Neural cell (in vitro differentiated cells): ENCODE measurements around the gene USP17L19. TPM values are rescaled to one million over a fixed set of nuclear protein-coding genes. Genes with fewer than 3 reads are reported as not detected.
"Not testable (repeated sequence)": the region's sequence is repeated elsewhere in the genome, so short reads cannot be mapped to it uniquely, and the experiment has no call there.

ENCODE experiments used
- H2AFZ ChIP-seq: fragments of 200-600, 300-800 bp; sonication (generic), shearing (Covaris generic); 2 replicates; pipeline ENCODE4 v1.6.0; 2014; ENCODE audit warnings: low read depth, mild to moderate bottlenecking, antibody characterized with exemption, low read length, moderate library complexity
- H3F3A ChIP-seq: fragments of 200-600 bp; shearing (Covaris generic); 2 replicates; pipeline ENCODE4 v1.6.1; 2016; ENCODE audit warnings: mild to moderate bottlenecking, moderate library complexity, mixed read lengths, antibody characterized with exemption, low read length; ENCODE audit not compliant: insufficient read depth, poor library complexity, severe bottlenecking
- H3K27ac ChIP-seq: fragments of 200-600, 300-800 bp; sonication (generic), shearing (Covaris generic); 2 replicates; pipeline ENCODE4 v1.5.1; 2014; ENCODE audit warnings: mild to moderate bottlenecking, low read length, moderate library complexity
- H3K27me3 ChIP-seq: fragments of 300-800, 200-600 bp; sonication (generic), shearing (Covaris generic); 2 replicates; pipeline ENCODE4 v1.6.0; 2014; ENCODE audit warnings: mild to moderate bottlenecking, low read depth, low read length, moderate library complexity; ENCODE audit not compliant: insufficient read depth
- H3K36me3 ChIP-seq: fragments of 300-800, 200-600 bp; sonication (generic), shearing (Covaris generic); 2 replicates; pipeline ENCODE4 v1.5.1; 2014; ENCODE audit warnings: mild to moderate bottlenecking, antibody characterized with exemption, low read length, moderate library complexity; ENCODE audit not compliant: insufficient read depth
- H3K4me2 ChIP-seq: fragments of 300-800, 200-600 bp; sonication (generic), shearing (Covaris generic); 2 replicates; pipeline ENCODE4 v1.6.0; 2014; ENCODE audit warnings: mild to moderate bottlenecking, low read length
- H3K4me3 ChIP-seq: fragments of 300-800, 200-600 bp; sonication (generic), shearing (Covaris generic); 2 replicates; pipeline ENCODE4 v1.5.1; 2014; ENCODE audit warnings: mild to moderate bottlenecking, low read length, moderate library complexity
- H3K79me2 ChIP-seq: fragments of 200-600 bp; shearing (Covaris generic); replicated peaks from 2 replicates; pipeline ENCODE4 v1.6.0; 2014; ENCODE audit warnings: mild to moderate bottlenecking, low read length, moderate library complexity; ENCODE audit not compliant: insufficient read depth
- H3K9ac ChIP-seq: fragments of 300-800, 200-600 bp; sonication (generic), shearing (Covaris generic); 2 replicates; pipeline ENCODE4 v1.6.1; 2016; ENCODE audit warnings: mild to moderate bottlenecking, low read length, mixed read lengths
- H3K9me2 ChIP-seq: fragments of 200-600 bp; shearing (Covaris generic); 2 replicates; pipeline ENCODE4 v1.6.1; 2016; ENCODE audit warnings: mild to moderate bottlenecking, low read length, mixed read lengths; ENCODE audit not compliant: insufficient read depth
- H3K9me3 ChIP-seq: fragments of 200-600, 300-800 bp; sonication (generic), shearing (Covaris generic); 2 replicates; pipeline ENCODE4 v1.6.1; 2016; ENCODE audit warnings: mild to moderate bottlenecking, mixed run types, low read length, moderate library complexity, mixed read lengths
- H4K20me1 ChIP-seq: fragments of 200-600 bp; shearing (Covaris generic); 2 replicates; pipeline ENCODE4 v1.6.1; 2016; ENCODE audit warnings: mild to moderate bottlenecking, mixed run types; ENCODE audit not compliant: insufficient read depth
- polyA plus RNA-seq: library from polyadenylated mRNA; depleted of rRNA; stranded (reverse); fragments of >200 nt; gene quantifications from 2 replicates; pipeline ENCODE4 v1.2.3, GENCODE V29; 2014

The USP17L19 gene
- polyA plus RNA-seq, 1 donor from 2014 or later: not detected

DNA sequence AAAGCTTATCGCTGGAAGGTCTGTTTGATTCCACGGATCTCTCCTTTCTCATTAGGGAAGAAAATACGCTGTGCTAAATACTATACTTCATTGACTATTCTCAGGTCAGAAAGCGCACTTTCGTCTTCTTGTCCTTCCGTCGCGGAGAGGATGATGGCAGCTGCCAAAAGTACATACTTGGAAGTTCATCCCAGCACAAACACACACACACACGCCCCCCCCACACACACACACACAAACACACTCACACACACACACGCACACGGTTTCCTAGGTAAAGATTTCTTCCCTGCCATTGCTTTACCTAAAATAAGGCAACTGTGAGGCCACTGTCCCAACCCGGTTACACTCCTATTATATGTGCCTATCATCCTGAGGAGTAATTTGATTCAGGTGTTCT is 14.7 kb upstream of the USP17L19 start:
- H3K79me2 ChIP-seq, H3K27ac ChIP-seq, H3K9me2 ChIP-seq, H4K20me1 ChIP-seq, H3K4me2 ChIP-seq, H3F3A ChIP-seq, H2AFZ ChIP-seq, H3K9ac ChIP-seq, H3K36me3 ChIP-seq, H3K9me3 ChIP-seq, H3K27me3 ChIP-seq, H3K4me3 ChIP-seq: not testable (repeated sequence)

- not testable (repeated sequence) for H4K20me1 ChIP-seq, H3K9me2 ChIP-seq, H3K27ac ChIP-seq, H3F3A ChIP-seq, H3K79me2 ChIP-seq, H3K9ac ChIP-seq, H3K9me3 ChIP-seq, H3K4me3 ChIP-seq, H3K27me3 ChIP-seq, H2AFZ ChIP-seq, H3K36me3 ChIP-seq, H3K4me2 ChIP-seq
These were observed 9.6 kb upstream of the USP17L19 start, which contains the start of gene USP17L17 for GRCh38 chr4:9243579-9243978. TSS of gene USP17L17 (plus strand) at chr4:9243879. CDS start at chr4:9243879, 0 bp downstream.

DNA sequence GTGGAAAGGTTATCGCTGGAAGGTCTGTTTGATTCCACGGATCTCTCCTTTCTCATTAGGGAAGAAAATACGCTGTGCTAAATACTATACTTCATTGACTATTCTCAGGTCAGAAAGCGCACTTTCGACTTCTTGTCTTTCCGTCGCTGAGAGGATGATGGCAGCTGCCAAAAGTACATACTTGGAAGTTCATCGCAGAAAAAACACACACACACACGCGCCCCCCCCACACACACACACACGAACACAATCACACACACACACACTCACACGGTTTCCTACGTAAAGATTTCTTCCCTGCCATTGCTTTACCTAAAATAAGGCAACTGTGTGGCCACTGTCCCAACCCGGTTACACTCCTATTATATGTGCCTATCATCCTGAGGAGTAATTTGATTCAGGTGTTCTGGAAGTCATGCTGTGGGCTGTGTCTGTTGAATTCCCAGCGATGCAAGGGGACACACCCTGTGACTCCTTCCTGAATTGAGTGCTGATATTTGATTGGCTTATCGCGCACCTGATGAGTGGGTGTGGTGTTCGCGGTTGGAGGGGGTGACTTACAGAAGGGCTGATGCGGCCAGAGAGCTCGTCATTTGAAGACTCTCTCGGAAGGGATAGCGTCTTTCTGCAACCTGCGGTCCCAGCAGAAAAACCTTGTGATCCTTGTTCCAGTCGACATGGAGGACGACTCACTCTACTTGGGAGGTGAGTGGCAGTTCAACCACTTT is 5.1 kb upstream of the USP17L19 start, which contains the start of gene USP17L18:
Gene USP17L18, plus strand, starts transcription at position 678 of the 728 bp plus-strand sequence. Its CDS starts 0 bp downstream, at position 678.
- H3K27me3 ChIP-seq, H3K27ac ChIP-seq, H3K79me2 ChIP-seq, H3K9ac ChIP-seq, H3K9me3 ChIP-seq, H2AFZ ChIP-seq, H3K4me3 ChIP-seq, H3F3A ChIP-seq, H3K4me2 ChIP-seq, H3K9me2 ChIP-seq, H3K36me3 ChIP-seq, H4K20me1 ChIP-seq: not testable (repeated sequence)

DNA sequence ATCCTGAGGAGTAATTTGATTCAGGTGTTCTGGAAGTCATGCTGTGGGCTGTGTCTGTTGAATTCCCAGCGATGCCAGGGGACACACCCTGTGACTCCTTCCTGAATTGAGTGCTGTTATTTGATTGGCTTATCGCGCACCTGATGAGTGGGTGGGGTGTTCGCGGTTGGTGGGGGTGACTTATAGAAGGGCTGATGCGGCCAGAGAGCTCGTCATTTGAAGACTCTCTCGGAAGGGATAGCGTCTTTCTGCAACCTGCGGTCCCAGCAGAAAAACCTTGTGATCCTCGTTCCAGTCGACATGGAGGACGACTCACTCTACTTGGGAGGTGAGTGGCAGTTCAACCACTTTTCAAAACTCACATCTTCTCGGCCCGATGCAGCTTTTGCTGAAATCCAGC is 4.6 kb downstream of the USP17L19 start, which contains the start of gene USP17L20:
Gene USP17L20, plus strand, starts transcription at position 301 of the 400 bp plus-strand sequence. Its CDS starts 0 bp downstream, at position 301.
- not testable (repeated sequence) for H3K4me2 ChIP-seq, H2AFZ ChIP-seq, H3K79me2 ChIP-seq, H3K27me3 ChIP-seq, H3F3A ChIP-seq, H3K36me3 ChIP-seq, H3K27ac ChIP-seq, H3K9me3 ChIP-seq, H3K9me2 ChIP-seq, H3K4me3 ChIP-seq, H3K9ac ChIP-seq, H4K20me1 ChIP-seq

GRCh38 chr4:9262572-9262971 is 9.4 kb downstream of the USP17L19 start, which contains the start of gene USP17L21:
TSS of gene USP17L21 (plus strand) at chr4:9262872. CDS start at chr4:9262872, 0 bp downstream.
- H3K9me3 ChIP-seq, H3K4me2 ChIP-seq, H3K9me2 ChIP-seq, H3K27me3 ChIP-seq, H2AFZ ChIP-seq, H4K20me1 ChIP-seq, H3K36me3 ChIP-seq, H3F3A ChIP-seq, H3K4me3 ChIP-seq, H3K79me2 ChIP-seq, H3K27ac ChIP-seq, H3K9ac ChIP-seq: not testable (repeated sequence)

- H3K9me3 ChIP-seq, H3K9ac ChIP-seq, H3K79me2 ChIP-seq, H3K27me3 ChIP-seq, H3K36me3 ChIP-seq, H3K9me2 ChIP-seq, H3F3A ChIP-seq, H3K4me2 ChIP-seq, H3K4me3 ChIP-seq, H4K20me1 ChIP-seq, H3K27ac ChIP-seq, H2AFZ ChIP-seq: not testable (repeated sequence)
These were observed 14.1 kb downstream of the USP17L19 start, which contains the start of gene USP17L22 for GRCh38 chr4:9267319-9267718. TSS of gene USP17L22 (plus strand) at chr4:9267619. CDS start at chr4:9267619, 0 bp downstream.

GRCh38 chr4:9271719-9272118 is 18.5 kb downstream of the USP17L19 start:
- not testable (repeated sequence) for H3K9me3 ChIP-seq, H3F3A ChIP-seq, H3K36me3 ChIP-seq

More at GRCh38 chr4:9271719-9272118, 18.5 kb downstream of the USP17L19 start:
- H4K20me1 ChIP-seq, H3K27me3 ChIP-seq, H3K4me2 ChIP-seq, H2AFZ ChIP-seq, H3K9me2 ChIP-seq, H3K9ac ChIP-seq, H3K4me3 ChIP-seq, H3K27ac ChIP-seq, H3K79me2 ChIP-seq: not testable (repeated sequence)
